SK-N-SH (cell line): Measurements from ENCODE around the gene CDRT15. TPM values are rescaled to one million over a fixed set of nuclear protein-coding genes. Genes with fewer than 3 reads are reported as not detected.

Source experiments
- CTCF ChIA-PET: fragments of 300-600, 350-600 bp; formaldehyde crosslinking; extraction: SDS; loops from one replicate; lab custom pipeline; 2021; lab: Yijun Ruan, JAX
- POLR2A ChIA-PET: fragments of 350-600 bp; sonication (Branson Sonifier 250); formaldehyde crosslinking; extraction: SDS; loops from one replicate; lab custom pipeline; 2020; ENCODE audit warnings: antibody characterized with exemption, inconsistent platforms; lab: Yijun Ruan, JAX
- DNase-seq: peaks from one replicate; pipeline ENCODE4 v3.0.0; 2012
- H2AFZ ChIP-seq: fragments of 200-600 bp; sonication (generic); 2 replicates; pipeline ENCODE4 v1.8.1; 2016; ENCODE audit warnings: antibody characterized with exemption, mild to moderate bottlenecking, low read depth
- H3F3A ChIP-seq: fragments of 200-600 bp; sonication (generic); replicated peaks from 2 replicates; pipeline ENCODE3; 2016; ENCODE audit warnings: antibody characterized with exemption, mild to moderate bottlenecking; ENCODE audit not compliant: insufficient read depth
- H3K27ac ChIP-seq, 2 experiments: fragments of 200-500 bp in 1 of 2; fragments of 200-600 bp in 1 of 2; sonication (Bioruptor generic) in 1 of 2; sonication (generic), shearing (Covaris generic) in 1 of 2; 2 replicates each; pipeline versions ENCODE4 v1.5.1 to v1.6.1; 2014 to 2016; ENCODE audit warnings: low read depth in 2 of 2, inconsistent platforms in 1 of 2, low read length in 1 of 2, mild to moderate bottlenecking in 1 of 2, mixed read lengths in 1 of 2
- H3K27me3 ChIP-seq: fragments of 200-600 bp; sonication (generic), shearing (Covaris generic); 2 replicates; pipeline ENCODE4 v1.6.1; 2016; ENCODE audit warnings: mixed run types; ENCODE audit not compliant: insufficient read depth
- H3K36me3 ChIP-seq, 2 experiments: fragments of 200-500 bp in 1 of 2; fragments of 200-600 bp in 1 of 2; sonication (Bioruptor generic) in 1 of 2; sonication (generic) in 1 of 2; replicated peaks in 1 of 2; 2 replicates each; pipeline versions ENCODE3 to v1.5.1; 2014 to 2016; ENCODE audit warnings: low read length in 1 of 2, mild to moderate bottlenecking in 1 of 2; ENCODE audit not compliant: insufficient read depth in 2 of 2, control insufficient read depth in 1 of 2
- H3K4me1 ChIP-seq, 2 experiments: fragments of 200-500 bp in 1 of 2; fragments of 200-600 bp in 1 of 2; sonication (Bioruptor generic) in 1 of 2; sonication (generic), shearing (Covaris generic) in 1 of 2; 2 replicates each; pipeline versions ENCODE4 v1.5.1 to v1.6.1; 2014 to 2016; ENCODE audit warnings: low read depth in 1 of 2, low read length in 1 of 2, mixed run types in 1 of 2; ENCODE audit not compliant: insufficient read depth in 2 of 2, control insufficient read depth in 1 of 2
- H3K4me2 ChIP-seq: fragments of 200-600 bp; sonication (generic), shearing (Covaris generic); 2 replicates; pipeline ENCODE4 v1.6.1; 2017; ENCODE audit warnings: mixed run types
- H3K4me3 ChIP-seq, 2 experiments: fragments of 200-500 bp in 1 of 2; fragments of 200-600 bp in 1 of 2; sonication (Bioruptor generic) in 1 of 2; sonication (generic), shearing (Covaris generic) in 1 of 2; 2 replicates each; pipeline versions ENCODE4 v1.5.1 to v1.8.1; 2014 to 2016; ENCODE audit warnings: low read depth in 2 of 2, inconsistent platforms in 1 of 2, low read length in 1 of 2, mild to moderate bottlenecking in 1 of 2, mixed read lengths in 1 of 2, moderate library complexity in 1 of 2
- H3K79me2 ChIP-seq: fragments of 200-600 bp; sonication (generic); 2 replicates; pipeline ENCODE4 v1.8.1; 2017; ENCODE audit warnings: mild to moderate bottlenecking; ENCODE audit not compliant: insufficient read depth
- H3K9ac ChIP-seq: fragments of 200-600 bp; sonication (generic); 2 replicates; pipeline ENCODE4 v1.6.1; 2017; ENCODE audit warnings: mixed run types
- H3K9me2 ChIP-seq: fragments of 200-600 bp; sonication (generic); 2 replicates; pipeline ENCODE4 v1.6.1; 2017; ENCODE audit warnings: mixed run types
- H3K9me3 ChIP-seq: fragments of 200-600 bp; sonication (generic); 2 replicates; pipeline ENCODE4 v1.6.1; 2017; ENCODE audit warnings: mixed run types, mild to moderate bottlenecking, moderate library complexity
- H4K20me1 ChIP-seq: fragments of 200-600 bp; sonication (generic); 2 replicates; pipeline ENCODE4 v1.6.1; 2017; ENCODE audit warnings: mild to moderate bottlenecking, mixed run types; ENCODE audit not compliant: insufficient read depth
- CHD2 ChIP-seq: fragments of 150-350 bp; IDR thresholded peaks from 2 replicates; pipeline ENCODE4 v1.6.1; 2018; ENCODE audit warnings: low read length; ENCODE audit not compliant: partially characterized antibody
- CTCF ChIP-seq: fragments of 200-600 bp; sonication (generic); IDR thresholded peaks from 2 replicates; pipeline ENCODE4 v1.6.1; 2017; ENCODE audit warnings: antibody characterized with exemption, mild to moderate bottlenecking, moderate library complexity
- EP300 ChIP-seq, 2 experiments: IDR thresholded peaks; 2 replicates each; pipeline versions ENCODE4 v1.4.0 to v1.6.1; 2012; ENCODE audit warnings: borderline replicate concordance in 1 of 2, low read depth in 1 of 2, low read length in 1 of 2
- EZH2phosphoT487 ChIP-seq: fragments of 200-600 bp; sonication (generic); IDR thresholded peaks from 2 replicates; pipeline ENCODE4 v1.6.1; 2017; ENCODE audit warnings: low read depth, mixed run types, mild to moderate bottlenecking, antibody characterized with exemption, moderate library complexity, borderline replicate concordance
- FOXM1 ChIP-seq: IDR thresholded peaks from 2 replicates; pipeline ENCODE4 v1.4.0; 2012; ENCODE audit warnings: low read depth, mild to moderate bottlenecking
- IRF3 ChIP-seq: fragments of 150-350 bp; IDR thresholded peaks from 2 replicates; pipeline ENCODE4 v1.6.1; 2016; ENCODE audit warnings: mild to moderate bottlenecking, low read depth, low read length
- JUND ChIP-seq: IDR thresholded peaks from 2 replicates; pipeline ENCODE4 v1.4.0; 2012
- MAX ChIP-seq: IDR thresholded peaks from 2 replicates; pipeline ENCODE4 v1.4.0; 2012; ENCODE audit warnings: low read depth
- MXI1 ChIP-seq: IDR thresholded peaks from 2 replicates; pipeline ENCODE4 v1.6.1; 2012; ENCODE audit warnings: mild to moderate bottlenecking, low read depth, low read length, improper control_type of control experiment
- PBX3 ChIP-seq: IDR thresholded peaks from 2 replicates; pipeline ENCODE4; 2012
- POLR2AphosphoS5 ChIP-seq: IDR thresholded peaks from 2 replicates; pipeline ENCODE4 v1.6.1; 2012; ENCODE audit warnings: low read depth, low read length
- RAD21 ChIP-seq: IDR thresholded peaks from 2 replicates; pipeline ENCODE4 v1.6.1; 2012; ENCODE audit warnings: mild to moderate bottlenecking, low read length
- RCOR1 ChIP-seq: fragments of 150-350 bp; IDR thresholded peaks from 2 replicates; pipeline ENCODE4 v1.6.1; 2017; ENCODE audit warnings: antibody characterized with exemption, low read length
- RXRA ChIP-seq: IDR thresholded peaks from 2 replicates; pipeline ENCODE4 v1.4.0; 2012; ENCODE audit warnings: low read depth, mild to moderate bottlenecking, borderline replicate concordance
- SIN3A ChIP-seq: IDR thresholded peaks from 2 replicates; pipeline ENCODE4 v1.6.1; 2012; ENCODE audit warnings: low read depth, mild to moderate bottlenecking, low read length, moderate library complexity, borderline replicate concordance
- SMC3 ChIP-seq: IDR thresholded peaks from 2 replicates; pipeline ENCODE4 v1.6.1; 2012; ENCODE audit warnings: low read depth, low read length, improper control_type of control experiment
- TCF12 ChIP-seq: IDR thresholded peaks from 2 replicates; pipeline ENCODE4 v1.4.0; 2012
- USF2 ChIP-seq: fragments of 150-350 bp; IDR thresholded peaks from 2 replicates; pipeline ENCODE4 v1.6.1; 2017; ENCODE audit warnings: antibody characterized with exemption, low read length, low read depth, borderline replicate concordance
- YY1 ChIP-seq: IDR thresholded peaks from 2 replicates; pipeline ENCODE4 v1.4.0; 2012; ENCODE audit warnings: low read depth, mild to moderate bottlenecking
- ZBTB33 ChIP-seq: IDR thresholded peaks from 2 replicates; pipeline ENCODE4 v1.4.0; 2012; ENCODE audit warnings: low read depth, borderline replicate concordance
- WGBS: methylation state at CpG from one replicate; pipeline ENCODE4 v1.1.6; 2017; ENCODE audit warnings: low lambda C conversion rate; 5-methylcytosine and 5-hydroxymethylcytosine counted together
- polyA plus RNA-seq, 3 experiments: library from polyadenylated mRNA; depleted of rRNA; stranded (reverse); fragments of >200 nt; gene quantifications; 2 replicates each; pipeline ENCODE4 v1.2.3, GENCODE V29; 2012

Gene CDRT15
- polyA plus RNA-seq, 1 of the 3 experiments (the other 2 are of a cell fraction), result not detected

GRCh38 chr17:14204546-14204945 lies 32.1 kb downstream of the CDRT15 start:
- CTCF ChIA-PET, result no interaction called here

More at GRCh38 chr17:14204546-14204945, 32.1 kb downstream of the CDRT15 start:
- Histone ChIP-seq H3K9me3 (no peaks in the 10 kb centered on the region), H3F3A (no peaks in the 10 kb centered on the region), H3K9ac (no peak overlapping the region), H3K4me3 (no peak overlapping the region), H3K79me2 (no peaks in the 10 kb centered on the region), H3K27me3 (no peaks in the 10 kb centered on the region), H2AFZ (no peak overlapping the region), H3K4me2 (no peak overlapping the region), H3K27ac (no peak overlapping the region), H4K20me1 (no peaks in the 10 kb centered on the region), H3K9me2 (no peaks in the 10 kb centered on the region), H3K4me1 (peaks cover 0 to 4% of the 10 kb centered on the region in 2 experiments; a peak in 1 of 4 replicates), H3K36me3 (peaks cover 0 to 19% of the 10 kb centered on the region in 2 experiments)
- no peak for TF ChIP-seq FOXM1
- no peak for TF ChIP-seq IRF3
- no peak for TF ChIP-seq JUND
- no peak for TF ChIP-seq POLR2AphosphoS5
- no peak for TF ChIP-seq CTCF
- TF ChIP-seq MAX, result no peak
- TF ChIP-seq USF2, result no peak
- no peak for TF ChIP-seq MXI1
- no peak for TF ChIP-seq TCF12
- no peak for TF ChIP-seq RAD21
- no peak for TF ChIP-seq SMC3
- TF ChIP-seq SIN3A, result no peak
- TF ChIP-seq PBX3, result no peak
- no peak for TF ChIP-seq YY1
- no peak for TF ChIP-seq EP300 (IDR thresholded peaks at IDR 0.05; ENCODE audit: borderline replicate concordance in 1 of 2, low read depth in 1 of 2, low read length in 1 of 2)
- no peak for TF ChIP-seq ZBTB33
- TF ChIP-seq RCOR1, result no peak
- TF ChIP-seq CHD2, result no peak
- no peak for TF ChIP-seq RXRA
- no peak for TF ChIP-seq EZH2phosphoT487
- WGBS, result 100% methylated on average over 2 of the region's 2 CpGs
- DNase-seq, result no peak
- POLR2A ChIA-PET, result no interaction called here
